H1 (cell line): ENCODE results near the gene CSTF3. TPM values are rescaled to one million over a fixed set of nuclear protein-coding genes. Genes with fewer than 3 reads are reported as not detected.

Source experiments
- CTCF ChIA-PET: fragments of 300-600 bp; sonication (Branson Sonifier 250); formaldehyde crosslinking; loops from one replicate; lab custom pipeline; 2021; ENCODE audit not compliant: partially characterized antibody; lab: Charles Lee
- POLR2A ChIA-PET: fragments of 300-600 bp; sonication (Branson Sonifier 250); formaldehyde crosslinking; loops from one replicate; lab custom pipeline; 2021; ENCODE audit warnings: inconsistent platforms; ENCODE audit not compliant: partially characterized antibody; lab: Charles Lee
- DNase-seq, 2 experiments: peaks; one replicate each; pipeline versions ENCODE4 v3.0.0 to v3.0.0-alpha.2; 2010 to 2022; ENCODE audit warnings: low spot score in 2 of 2, low read depth in 1 of 2, mixed read lengths in 1 of 2
- FAIRE-seq: peaks from 2 replicates; lab custom pipeline; 2011; peaks lifted over from hg19 to GRCh38; lab: Jason Lieb, UNC
- H2AFZ ChIP-seq: 2 replicates; pipeline ENCODE4 v1.8.1; 2012; ENCODE audit warnings: low read length, inconsistent platforms
- H2AK5ac ChIP-seq: 2 replicates; pipeline ENCODE4 v1.6.1; 2013; ENCODE audit warnings: low read depth, low read length
- H2BK120ac ChIP-seq: replicated peaks from 2 replicates; pipeline ENCODE3; 2013; ENCODE audit warnings: low read depth, low read length, inconsistent platforms
- H2BK12ac ChIP-seq: 2 replicates; pipeline ENCODE4 v1.6.1; 2013; ENCODE audit warnings: low read depth, low read length
- H2BK15ac ChIP-seq: 2 replicates; pipeline ENCODE4 v1.6.1; 2013; ENCODE audit warnings: low read length
- H2BK20ac ChIP-seq: 2 replicates; pipeline ENCODE4 v1.6.1; 2013; ENCODE audit warnings: low read length
- H2BK5ac ChIP-seq: 2 replicates; pipeline ENCODE4 v1.6.1; 2013; ENCODE audit warnings: low read depth, low read length
- H3K14ac ChIP-seq: 2 replicates; pipeline ENCODE4 v1.6.1; 2013; ENCODE audit warnings: inconsistent platforms; ENCODE audit not compliant: insufficient read length
- H3K18ac ChIP-seq: 2 replicates; pipeline ENCODE4 v1.6.1; 2013; ENCODE audit warnings: low read length; ENCODE audit errors: extremely low read depth
- H3K23ac ChIP-seq: 2 replicates; pipeline ENCODE4 v1.6.1; 2013; ENCODE audit warnings: inconsistent platforms; ENCODE audit not compliant: insufficient read length
- H3K23me2 ChIP-seq: 2 replicates; pipeline ENCODE4 v1.6.1; 2013; ENCODE audit warnings: low read depth, low read length
- H3K27ac ChIP-seq: 2 replicates; pipeline ENCODE4 v1.6.1; 2011; ENCODE audit warnings: low read depth, low read length, inconsistent platforms
- H3K27me3 ChIP-seq, 4 experiments: replicated peaks in 1 of 4; 1 replicate in 1 of 4; 2 replicates in 3 of 4; pipeline versions ENCODE4 v1.6.1 to v1.8.1; 2011 to 2013; ENCODE audit warnings: low read length in 3 of 4, mild to moderate bottlenecking in 3 of 4, inconsistent platforms in 2 of 4, mixed read lengths in 2 of 4, moderate library complexity in 1 of 4; ENCODE audit not compliant: control insufficient read depth in 3 of 4, insufficient read depth in 3 of 4; ENCODE audit errors: extremely low read depth in 1 of 4
- H3K36me3 ChIP-seq, 4 experiments: 2 replicates each; pipeline versions ENCODE4 v1.6.1 to v1.8.1; 2011 to 2013; ENCODE audit warnings: mild to moderate bottlenecking in 4 of 4, low read length in 3 of 4, moderate library complexity in 2 of 4, control low read depth in 1 of 4, inconsistent platforms in 1 of 4; ENCODE audit not compliant: insufficient read depth in 4 of 4, control insufficient read depth in 2 of 4
- H3K4ac ChIP-seq: replicated peaks from 2 replicates; pipeline ENCODE3; 2013; ENCODE audit warnings: low read length, low read depth, mixed read lengths, inconsistent platforms; ENCODE audit not compliant: insufficient read length
- H3K4me1 ChIP-seq, 4 experiments: replicated peaks in 1 of 4; 1 replicate in 1 of 4; 2 replicates in 3 of 4; pipeline versions ENCODE4 v1.6.1 to v1.8.1; 2011 to 2013; ENCODE audit warnings: low read length in 3 of 4, inconsistent platforms in 2 of 4, mixed read lengths in 1 of 4; ENCODE audit not compliant: insufficient read depth in 4 of 4, control insufficient read depth in 3 of 4
- H3K4me2 ChIP-seq, 2 experiments: 2 replicates each; pipeline versions ENCODE4 v1.6.1 to v1.8.1; 2011 to 2013; ENCODE audit warnings: low read depth in 2 of 2, low read length in 2 of 2, control low read depth in 1 of 2, inconsistent platforms in 1 of 2, mild to moderate bottlenecking in 1 of 2; ENCODE audit not compliant: insufficient read depth in 1 of 2
- H3K4me3 ChIP-seq, 4 experiments: fragments of 200-600, 300-600 bp in 1 of 4; sonication (generic), shearing (Covaris generic), sonication (Bioruptor Twin) in 1 of 4; 2 replicates each; pipeline versions ENCODE4 v1.5.1 to v1.8.1; 2011 to 2016; ENCODE audit warnings: low read length in 4 of 4, low read depth in 3 of 4, control low read depth in 2 of 4, inconsistent platforms in 2 of 4, mild to moderate bottlenecking in 2 of 4, mixed read lengths in 1 of 4, moderate library complexity in 1 of 4; ENCODE audit not compliant: insufficient read depth in 2 of 4; ENCODE audit errors: extremely low read depth in 1 of 4
- H3K56ac ChIP-seq: replicated peaks from 2 replicates; pipeline ENCODE3; 2013; ENCODE audit warnings: low read depth, mild to moderate bottlenecking, mixed read lengths, low read length, inconsistent platforms; ENCODE audit not compliant: insufficient read length
- H3K79me1 ChIP-seq: 2 replicates; pipeline ENCODE4 v1.6.1; 2013; ENCODE audit warnings: low read depth, low read length, control low read depth
- H3K79me2 ChIP-seq, 2 experiments: 2 replicates each; pipeline versions ENCODE4 v1.6.1 to v1.8.1; 2012 to 2013; ENCODE audit warnings: low read length in 2 of 2, mild to moderate bottlenecking in 2 of 2, inconsistent platforms in 1 of 2; ENCODE audit not compliant: insufficient read depth in 2 of 2, control insufficient read depth in 1 of 2
- H3K9ac ChIP-seq, 4 experiments: replicated peaks in 1 of 4; 1 replicate in 1 of 4; 2 replicates in 3 of 4; pipeline versions ENCODE4 v1.6.1 to v1.8.1; 2011 to 2013; ENCODE audit warnings: low read depth in 3 of 4, low read length in 3 of 4, control low read depth in 2 of 4, mild to moderate bottlenecking in 2 of 4, moderate library complexity in 2 of 4, inconsistent platforms in 1 of 4; ENCODE audit errors: extremely low read depth in 1 of 4
- H3K9me3 ChIP-seq, 2 experiments: 2 replicates each; pipeline versions ENCODE4 v1.6.1 to v1.8.1; 2012 to 2013; ENCODE audit warnings: mild to moderate bottlenecking in 2 of 2, moderate library complexity in 2 of 2, control low read depth in 1 of 2, inconsistent platforms in 1 of 2, low read depth in 1 of 2, low read length in 1 of 2, mixed read lengths in 1 of 2; ENCODE audit not compliant: insufficient read depth in 2 of 2
- H4K20me1 ChIP-seq, 2 experiments: replicated peaks in 1 of 2; 2 replicates each; pipeline versions ENCODE3 to v1.8.1; 2011 to 2013; ENCODE audit warnings: inconsistent platforms in 2 of 2, low read length in 2 of 2, mild to moderate bottlenecking in 1 of 2; ENCODE audit not compliant: insufficient read depth in 2 of 2, control insufficient read depth in 1 of 2
- H4K5ac ChIP-seq: 2 replicates; pipeline ENCODE4 v1.6.1; 2013; ENCODE audit warnings: low read length, low read depth, mixed read lengths, inconsistent platforms; ENCODE audit not compliant: insufficient read length
- H4K8ac ChIP-seq: 2 replicates; pipeline ENCODE4 v1.8.0; 2013; ENCODE audit warnings: mild to moderate bottlenecking, moderate library complexity, low read length, inconsistent platforms; ENCODE audit not compliant: insufficient read depth; ENCODE audit errors: extremely low read depth
- H4K91ac ChIP-seq: replicated peaks from 2 replicates; pipeline ENCODE3; 2013; ENCODE audit warnings: low read length, mixed read lengths, inconsistent platforms; ENCODE audit not compliant: insufficient read length
- ATF2 ChIP-seq: IDR thresholded peaks from 2 replicates; pipeline ENCODE4 v1.6.1; 2012; ENCODE audit warnings: low read length, inconsistent platforms
- CBX5 ChIP-seq: fragments of 300-800, 300-1000 bp; sonication (generic); IDR thresholded peaks from 2 replicates; pipeline ENCODE4 v1.7.1; 2016; ENCODE audit warnings: antibody characterized with exemption, low read length, low read depth
- CEBPB ChIP-seq: IDR thresholded peaks from 2 replicates; pipeline ENCODE4 v1.6.1; 2012; ENCODE audit warnings: low read depth, low read length
- CHD1 ChIP-seq: IDR thresholded peaks from 2 replicates; pipeline ENCODE4 v1.6.1; 2012; ENCODE audit warnings: low read depth, low read length, improper control_type of control experiment
- CHD2 ChIP-seq: IDR thresholded peaks from 2 replicates; pipeline ENCODE4 v1.6.1; 2012; ENCODE audit warnings: low read length, improper control_type of control experiment
- GABPA ChIP-seq: IDR thresholded peaks from 2 replicates; pipeline ENCODE4 v1.6.1; 2011; ENCODE audit warnings: mild to moderate bottlenecking, low read length, moderate library complexity, borderline replicate concordance; ENCODE audit not compliant: insufficient read depth
- HDAC6 ChIP-seq: IDR thresholded peaks from one replicate; pipeline ENCODE4 v1.7.1; 2012; ENCODE audit warnings: low read depth, mild to moderate bottlenecking, inconsistent platforms, low read length, moderate library complexity
- KDM4A ChIP-seq: IDR thresholded peaks from one replicate; pipeline ENCODE4 v1.7.1; 2012; ENCODE audit warnings: low read depth, mild to moderate bottlenecking, moderate library complexity, low read length, inconsistent platforms; ENCODE audit not compliant: severe bottlenecking
- SAP30 ChIP-seq: fragments of 300-600 bp; sonication (generic); IDR thresholded peaks from 2 replicates; pipeline ENCODE4 v1.7.1; 2012; ENCODE audit warnings: low read length, moderate library complexity, mild to moderate bottlenecking, inconsistent platforms; ENCODE audit not compliant: insufficient read depth, insufficient replicate concordance
- SP1 ChIP-seq: IDR thresholded peaks from 2 replicates; pipeline ENCODE4 v1.6.1; 2011; ENCODE audit warnings: low read depth, low read length
- YY1 ChIP-seq: IDR thresholded peaks from 2 replicates; pipeline ENCODE4 v1.6.1; 2011; ENCODE audit warnings: low read depth, mild to moderate bottlenecking, low read length
- WGBS, 2 experiments: shearing (Covaris generic) in 1 of 2; methylation state at CpG; one replicate each; pipeline versions ENCODE4 v1.1.6 to v1.1.7; 2013 to 2015; ENCODE audit warnings: low lambda C conversion rate in 2 of 2, mixed read lengths in 2 of 2, inconsistent platforms in 1 of 2, low coverage in 1 of 2, missing lambda C conversion rate in 1 of 2; ENCODE audit not compliant: insufficient replicate concordance in 2 of 2, insufficient coverage in 1 of 2, insufficient read length in 1 of 2; ENCODE audit errors: extremely low coverage in 1 of 2, missing lambda C conversion rate in 1 of 2; 5-methylcytosine and 5-hydroxymethylcytosine counted together
- polyA plus RNA-seq, 7 experiments: library from polyadenylated mRNA; depleted of rRNA in 3 of 7; stranded (reverse) in 5 of 7; unstranded in 2 of 7; fragments of >200 nt in 5 of 7; fragments of 200-250 nt in 2 of 7; gene quantifications; 1 replicate in 5 of 7; 2 replicates in 1 of 7; 4 replicates in 1 of 7; pipeline versions ENCODE4 v1.2.1 to v1.2.3, GENCODE V29; 2011 to 2013; ENCODE audit warnings: missing spikeins in 2 of 7, mixed read lengths in 2 of 7
- total RNA-seq: library from RNA; stranded (reverse); fragmentation: NEBNext Ultra II Directional; extraction: Animal tissue kit (Norgen Biotek cat#: 25700); gene quantifications from 2 replicates; pipeline ENCODE4 v1.2.1, GENCODE V29; 2021

The CSTF3 gene
- total and polyA plus RNA-seq, 2 of the 8 experiments (the other 6 are each of a cell fraction or from before 2014, with no cell fraction given), result 22.3 to 54.7 TPM

DNA sequence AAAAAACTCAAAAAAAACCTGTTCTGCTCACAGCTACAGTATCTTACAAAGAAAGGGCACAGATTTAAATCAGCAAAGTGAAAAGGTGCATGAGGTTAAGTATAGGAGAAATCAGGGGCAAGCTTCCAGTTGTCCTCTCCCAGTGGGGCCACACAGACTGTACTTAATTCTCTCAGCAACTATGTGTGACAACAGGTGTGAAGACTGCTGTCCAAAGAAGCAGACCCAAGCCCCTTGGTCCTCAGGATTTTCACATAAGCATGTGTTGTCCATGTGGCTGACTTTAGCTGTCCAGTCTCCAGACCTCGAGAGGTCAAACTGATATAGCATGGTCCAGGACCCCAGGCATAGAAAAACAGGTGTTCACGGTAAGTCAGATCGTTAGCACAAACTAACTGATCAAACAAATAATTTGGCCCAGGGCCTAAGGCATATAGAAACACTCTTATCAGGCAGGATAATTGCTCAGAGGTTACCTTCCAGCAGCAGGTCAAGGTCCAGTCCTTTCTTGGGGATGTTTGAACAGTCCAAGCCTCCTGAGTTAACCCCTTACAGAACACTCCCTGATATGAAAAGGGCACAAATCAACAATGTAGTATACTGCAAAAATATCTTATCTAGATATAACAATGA lies 21.1 kb upstream of the CSTF3 start:
- H3K4ac ChIP-seq, result no peak overlapping the region
- H2AFZ ChIP-seq, result no peak overlapping the region
- no peak overlapping the region for H2AK5ac ChIP-seq
- no peak overlapping the region for H2BK20ac ChIP-seq
- no peak for DNase-seq
- H4K20me1 ChIP-seq, result no peaks in the 10 kb centered on the region
- no peaks in the 10 kb centered on the region for H3K79me2 ChIP-seq
- no peaks in the 10 kb centered on the region for H3K9me3 ChIP-seq
- no peak overlapping the region for H3K56ac ChIP-seq
- ChIA-PET POLR2A (no interaction called here), CTCF (interaction anchor here (1.6 to 2.5 kb wide), 2 partner anchors 15 to 17 kb away, joined by 8 to 9 read pairs; no protein-coding TSS in a partner anchor)
- no peak overlapping the region for H3K27ac ChIP-seq
- no peaks in the 10 kb centered on the region for H3K23me2 ChIP-seq
- no peak overlapping the region for H3K18ac ChIP-seq
- H2BK5ac ChIP-seq, result no peak overlapping the region
- no peaks in the 10 kb centered on the region for H3K27me3 ChIP-seq
- H2BK12ac ChIP-seq, result no peak overlapping the region
- no peak overlapping the region for H4K91ac ChIP-seq
- no peak overlapping the region for H2BK120ac ChIP-seq
- 61% methylated on average over 3 of the region's 3 CpGs; no CpG with 5 or more reads in 1 of the 2 experiments for WGBS, 2 experiments
- H2BK15ac ChIP-seq, result no peak overlapping the region
- H4K5ac ChIP-seq, result no peak overlapping the region
- H4K8ac ChIP-seq, result no peak overlapping the region
- H3K4me1 ChIP-seq, result peaks cover 0 to 15% (median 7%) of the 10 kb centered on the region in 4 experiments; a peak in 4 of 7 replicates
- H3K9ac ChIP-seq, result no peak overlapping the region
- H3K36me3 ChIP-seq, result no peaks in the 10 kb centered on the region
- no peak for TF ChIP-seq HDAC6
- TF ChIP-seq CHD2, result no peak
- no peak for TF ChIP-seq KDM4A
- TF ChIP-seq GABPA, result no peak
- no peak for TF ChIP-seq YY1
- TF ChIP-seq CBX5, result no peak
- no peak for TF ChIP-seq ATF2
- TF ChIP-seq CHD1, result no peak
- TF ChIP-seq SAP30, result no peak
- TF ChIP-seq SP1, result no peak
- no peak for TF ChIP-seq CEBPB
- H3K79me1 ChIP-seq, result no peaks in the 10 kb centered on the region
- H3K14ac ChIP-seq, result no peak overlapping the region
- H3K4me3 ChIP-seq, result no peak overlapping the region
- FAIRE-seq, result no peak
- H3K23ac ChIP-seq, result no peak overlapping the region
- no peak overlapping the region for H3K4me2 ChIP-seq
